ENCODE data around the gene ARHGEF33. TPM values are rescaled to one million over a fixed set of nuclear protein-coding genes. Genes with fewer than 3 reads are reported as not detected.
A peak's percentile ranks its signal among the peaks of the same experiment; 100 is the strongest.

Gene ARHGEF33
- total and polyA plus RNA-seq, 2 of the 13 experiments (the other 11 are each of a cell fraction or from before 2014, with no cell fraction given): 0.04 TPM; not detected in 1

DNA sequence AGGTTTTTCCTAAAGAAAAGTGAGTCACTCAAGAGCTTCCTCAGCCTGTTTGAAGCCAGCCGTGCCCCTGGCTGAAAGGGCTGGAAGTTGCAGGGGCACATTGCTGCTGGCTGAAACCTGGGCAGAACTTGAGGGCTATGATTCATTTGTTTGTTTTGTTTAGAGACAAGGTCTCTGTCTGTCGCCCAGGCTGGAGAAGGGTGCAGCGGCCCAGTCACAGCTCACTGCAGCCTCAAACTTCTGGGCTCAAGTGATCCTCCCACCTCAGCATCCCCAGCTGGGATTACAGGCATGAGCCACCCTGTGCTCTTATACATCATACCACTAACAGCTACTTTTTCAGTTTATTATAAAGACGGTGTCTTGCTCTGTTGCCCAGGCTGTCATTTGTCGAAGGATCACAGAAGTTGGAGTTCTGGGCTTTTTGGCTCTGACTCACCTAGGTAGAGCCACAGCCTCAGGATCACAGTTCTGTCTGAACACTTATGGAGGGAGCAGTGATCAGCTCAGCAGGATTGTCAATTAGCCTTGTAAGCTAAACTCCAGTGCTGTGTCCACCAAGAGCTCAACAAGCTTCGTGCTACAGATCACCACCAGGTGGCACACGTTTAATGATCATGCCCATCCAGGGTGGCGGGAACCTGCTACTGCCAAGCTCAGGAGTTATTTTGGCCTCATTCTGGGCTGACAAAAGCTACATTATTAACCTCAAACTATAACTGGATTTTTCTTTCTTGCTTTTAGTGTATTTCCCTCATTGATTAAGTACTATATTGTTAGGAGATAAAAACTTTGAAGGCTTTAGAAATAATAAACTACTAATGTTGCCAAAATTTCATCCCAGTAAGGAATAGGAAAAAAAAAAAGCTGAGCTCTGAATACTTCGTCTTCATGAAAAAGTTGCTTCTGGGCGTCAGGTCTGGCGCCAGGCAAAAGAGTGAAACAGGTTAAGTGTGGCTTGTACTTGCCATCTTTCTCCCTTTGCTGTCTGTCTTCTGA lies 57.9 kb downstream of the ARHGEF33 start (continued):
- TF ChIP-seq ZBED4 (CRISPR knock-in tag; IDR thresholded peaks at IDR 0.05; ENCODE audit: borderline replicate concordance) (peak; percentile 43; the same call in 1 of the 2 replicates), ZNF136 (CRISPR knock-in tag; IDR thresholded peaks at IDR 0.05; ENCODE audit: low read depth) (0 out of 2 replicates have a peak, but pooled peaks have one; percentile 38), ZNF572 (CRISPR knock-in tag; IDR thresholded peaks at IDR 0.05) (peak; percentile 64; the same call in 1 of the 2 replicates), ZNF792 (CRISPR knock-in tag; IDR thresholded peaks at IDR 0.05) (peak; percentile 51; the same call in 1 of the 2 replicates), ZFP1 (CRISPR knock-in tag; IDR thresholded peaks at IDR 0.05) (peak; percentile 15; the same call in 1 of the 2 replicates), ATF7-NPFF (CRISPR knock-in tag; IDR thresholded peaks at IDR 0.05; ENCODE audit: low read depth) (no peak), ATM (IDR thresholded peaks at IDR 0.05; ENCODE audit: borderline replicate concordance) (no peak), PCBP1 (IDR thresholded peaks at IDR 0.05; ENCODE audit: borderline replicate concordance, low read depth, low read length) (no peak), ZNF674 (CRISPR knock-in tag; IDR thresholded peaks at IDR 0.05; ENCODE audit: low read depth) (no peak), NAIF1 (CRISPR knock-in tag; IDR thresholded peaks at IDR 0.05; ENCODE audit: borderline replicate concordance) (0 out of 2 replicates have a peak, but pooled peaks have one; percentile 38), CC2D1A (CRISPR knock-in tag; IDR thresholded peaks at IDR 0.05) (no peak), ZNF124 (CRISPR knock-in tag; IDR thresholded peaks at IDR 0.05) (no peak), CHD4 (IDR thresholded peaks at IDR 0.05; ENCODE audit: borderline replicate concordance, low read length) (no peak), CBFB (CRISPR knock-in tag; IDR thresholded peaks at IDR 0.05) (no peak), MIER2 (CRISPR knock-in tag; IDR thresholded peaks at IDR 0.05) (no peak), ZNF644 (CRISPR knock-in tag; IDR thresholded peaks at IDR 0.05; ENCODE audit: low read depth) (peak; percentile 45; the same call in 1 of the 2 replicates), TEAD3 (CRISPR knock-in tag; optimal IDR thresholded peaks at IDR 0.05; ENCODE audit: borderline replicate concordance) (peak; percentile 7), ZNF362 (CRISPR knock-in tag; IDR thresholded peaks at IDR 0.05; ENCODE audit: borderline replicate concordance) (no peak), ZIK1 (CRISPR knock-in tag; IDR thresholded peaks at IDR 0.05; ENCODE audit: borderline replicate concordance, low read depth) (no peak), NKX3-1 (CRISPR knock-in tag; IDR thresholded peaks at IDR 0.05) (no peak), ZNF280D (CRISPR knock-in tag; IDR thresholded peaks at IDR 0.05) (peak; percentile 90; the same call in 1 of the 2 replicates), SOX5 (CRISPR knock-in tag; IDR thresholded peaks at IDR 0.05; ENCODE audit: borderline replicate concordance) (peak; percentile 8; the same call in 1 of the 2 replicates)
